Measurements from ENCODE around the gene VTI1A.
"Not testable (repeated sequence)": the region's sequence is repeated elsewhere in the genome, so short reads cannot be mapped to it uniquely, and the experiment has no call there.

The VTI1A gene

GRCh38 chr10:112454910-112455779 is 8.1 kb downstream of the VTI1A start:
- DNase-seq: no peak

- no peak for DNase-seq
Observed at GRCh38 chr10:112456533-112456932, 9.5 kb downstream of the VTI1A start.

- DNase-seq: no peak
Observed at GRCh38 chr10:112460366-112460765, 13.4 kb downstream of the VTI1A start.

GRCh38 chr10:112461029-112461887 is 14.2 kb downstream of the VTI1A start:
- no peak for DNase-seq

- not testable (repeated sequence) for DNase-seq
Observed at GRCh38 chr10:112464074-112464473, 17.1 kb downstream of the VTI1A start.

- no peak for DNase-seq
Observed at GRCh38 chr10:112465299-112465883, 18.4 kb downstream of the VTI1A start.

GRCh38 chr10:112466802-112467201 is 19.8 kb downstream of the VTI1A start:
- no peak for DNase-seq

- DNase-seq: no peak
Observed at GRCh38 chr10:112467541-112468075, 20.6 kb downstream of the VTI1A start.

GRCh38 chr10:112471878-112472487 is 25.0 kb downstream of the VTI1A start:
- DNase-seq: peak in 1 of 2 experiments; percentile 22

- DNase-seq: peak in 1 of 2 experiments; percentile 1
Observed at GRCh38 chr10:112475575-112476218, 28.7 kb downstream of the VTI1A start.

- DNase-seq: no peak
Observed at GRCh38 chr10:112481602-112482001, 34.6 kb downstream of the VTI1A start.

- no peak for DNase-seq
Observed at GRCh38 chr10:112484399-112484798, 37.4 kb downstream of the VTI1A start.

GRCh38 chr10:112487964-112488363 is 40.9 kb downstream of the VTI1A start:
- DNase-seq: no peak

GRCh38 chr10:112490545-112490944 is 43.5 kb downstream of the VTI1A start:
- DNase-seq: peak; percentile 33 to 78

GRCh38 chr10:112491144-112491543 is 44.1 kb downstream of the VTI1A start:
- DNase-seq: no peak

GRCh38 chr10:112492736-112493135 is 45.7 kb downstream of the VTI1A start:
- no peak for DNase-seq

GRCh38 chr10:112497347-112497950 is 50.4 kb downstream of the VTI1A start:
- no peak for DNase-seq

- DNase-seq: no peak
Observed at GRCh38 chr10:112498806-112499205, 51.8 kb downstream of the VTI1A start.

- not testable (repeated sequence) for DNase-seq
Observed at GRCh38 chr10:112499985-112500384, 53.0 kb downstream of the VTI1A start.

- DNase-seq: no peak
Observed at GRCh38 chr10:112502536-112502935, 55.5 kb downstream of the VTI1A start.

- no peak for DNase-seq
Observed at GRCh38 chr10:112503643-112504042, 56.6 kb downstream of the VTI1A start.

GRCh38 chr10:112507046-112507445 is 60.0 kb downstream of the VTI1A start:
- DNase-seq: peak in 1 of 2 experiments; percentile 4

Measured in NCI-H2081 (cell line).